ENCODE results near the gene CNTFR. TPM values are rescaled to one million over a fixed set of nuclear protein-coding genes. Genes with fewer than 3 reads are reported as not detected.

Gene CNTFR
- total RNA-seq, 1 experiment from 2014 or later: not detected

GRCh38 chr9:34507966-34508365, 81.6 kb downstream of the CNTFR start:
- DNase-seq (ENCODE audit: low spot score): no peak

DNA sequence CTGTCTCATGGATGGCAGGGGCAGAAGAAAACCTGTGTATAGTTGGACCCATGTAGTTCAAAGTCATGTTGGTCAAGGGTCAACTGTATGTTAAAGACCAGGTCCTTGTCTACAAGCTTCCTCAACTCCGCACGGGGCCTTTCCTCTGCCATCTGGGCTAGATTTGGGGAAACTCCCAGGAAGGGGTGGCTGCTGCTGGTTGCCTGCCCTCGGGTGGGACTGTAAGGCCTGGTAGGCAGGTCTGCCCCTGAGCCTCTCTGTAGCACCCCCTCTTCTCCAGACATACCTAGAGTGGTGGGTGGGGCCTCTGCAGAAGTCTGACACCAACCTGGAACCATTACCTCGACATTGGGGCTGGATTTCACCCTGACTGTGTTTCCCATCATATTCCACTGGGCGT, 82.0 kb downstream of the CNTFR start:
- DNase-seq (ENCODE audit: low spot score): no peak

DNA sequence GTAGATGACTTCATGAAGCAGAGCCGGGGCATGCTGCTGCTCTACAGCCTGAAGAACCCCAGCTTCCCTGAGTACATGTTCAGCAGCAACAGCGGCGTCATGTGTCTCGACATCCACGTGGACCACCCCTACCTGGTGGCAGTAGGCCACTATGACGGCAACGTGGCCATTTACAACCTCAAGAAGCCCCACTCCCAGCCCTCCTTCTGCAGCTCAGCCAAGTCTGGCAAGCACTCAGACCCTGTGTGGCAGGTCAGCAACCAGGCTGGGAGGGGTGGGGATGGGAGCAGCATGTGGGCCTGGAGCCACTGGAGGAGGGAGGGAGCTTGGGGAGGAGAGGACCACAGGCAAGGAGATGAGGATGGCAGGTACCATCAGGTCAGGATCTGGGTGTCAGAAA, 82.9 kb downstream of the CNTFR start:
- no peak for DNase-seq (ENCODE audit: low spot score)

GRCh38 chr9:34505370-34506120, 84.0 kb downstream of the CNTFR start:
- no peak for DNase-seq (ENCODE audit: low spot score)

DNA sequence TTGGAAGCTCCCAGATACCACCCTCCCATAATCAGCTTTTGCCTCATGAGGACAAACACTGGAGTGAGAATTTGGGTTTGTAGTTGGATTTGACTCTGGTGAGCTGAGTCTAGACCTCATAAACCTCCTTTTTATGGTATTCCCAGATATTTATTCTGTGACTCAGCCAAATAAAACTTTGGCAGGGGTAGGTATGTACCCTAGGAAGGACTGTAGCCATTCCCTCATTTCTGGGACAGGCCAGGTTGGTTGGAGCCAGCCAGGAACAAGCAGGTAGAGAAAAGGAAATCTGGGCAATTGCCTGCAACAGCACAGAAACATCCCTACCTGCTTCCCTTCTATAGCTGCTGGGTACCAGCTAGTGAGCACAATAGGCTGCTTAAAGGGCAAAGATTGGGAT, 86.1 kb downstream of the CNTFR start:
- DNase-seq (ENCODE audit: low spot score): no peak

DNA sequence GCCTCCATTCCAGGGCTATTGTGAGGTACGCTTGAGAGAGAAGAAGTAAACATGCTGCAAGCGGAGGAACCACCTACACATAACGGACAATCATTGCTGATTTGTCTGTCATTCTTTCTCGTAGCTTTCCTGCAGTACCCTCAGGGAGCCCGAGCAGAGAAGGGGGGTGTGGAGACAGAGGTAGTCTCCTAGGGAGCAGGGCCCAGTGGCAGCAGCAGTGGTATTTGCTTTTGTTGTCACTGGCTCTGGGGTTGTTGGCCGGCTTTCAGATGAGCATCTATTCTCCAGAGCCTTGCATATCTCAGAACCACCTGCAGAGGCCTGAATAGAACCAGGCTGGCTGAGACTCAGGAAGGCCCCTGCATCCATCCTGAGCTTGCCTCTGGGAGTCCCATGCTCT, 86.6 kb downstream of the CNTFR start:
- peak; percentile 40 for DNase-seq (ENCODE audit: low spot score)

GRCh38 chr9:34502471-34502870, 87.1 kb downstream of the CNTFR start:
- DNase-seq (ENCODE audit: low spot score): no peak

DNA sequence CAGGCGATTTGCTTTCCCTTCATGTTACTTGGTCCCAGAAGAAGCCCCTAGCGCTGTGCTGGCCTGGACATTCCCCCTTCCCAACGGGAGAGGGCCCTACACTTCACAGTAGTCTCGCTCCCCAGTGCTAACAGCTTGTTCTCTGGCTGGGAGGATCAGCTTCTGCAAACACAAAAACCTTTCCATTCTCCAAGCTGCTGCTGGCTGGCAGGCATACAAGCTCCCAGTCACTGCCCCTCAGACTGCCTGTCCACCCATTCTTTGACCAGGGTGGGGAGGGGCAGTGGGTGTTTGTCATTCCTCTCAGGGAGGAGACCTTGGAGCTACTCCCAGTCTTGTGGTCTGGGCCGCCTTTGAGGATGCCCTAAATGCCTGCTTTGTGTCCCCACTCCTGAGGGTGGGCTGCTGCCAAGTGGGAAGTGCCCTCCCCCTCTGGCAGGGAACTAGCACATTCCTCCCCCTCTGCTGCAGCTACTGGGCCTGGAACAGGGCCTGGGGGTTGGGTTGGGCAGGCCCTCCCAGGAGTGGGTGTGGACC, 87.6 kb downstream of the CNTFR start:
- DNase-seq (ENCODE audit: low spot score): peak; percentile 81

Other genes with a start within 250 kb of the CNTFR start
- 26.5 and 29.5 TPM in 2 replicates for gene MYORG, start 212.8 kb downstream of the CNTFR start, total RNA-seq (2014; rRNA removed; shearing (Covaris generic))
- gene FAM219A, start 131.2 kb downstream of the CNTFR start, total RNA-seq (2014; rRNA removed; shearing (Covaris generic)): 8.0 and 10.3 TPM in 2 replicates
- not detected in 2 replicates for gene DNAI1, start 130.9 kb downstream of the CNTFR start, total RNA-seq (2014; rRNA removed; shearing (Covaris generic))
- 0.94 and 1.4 TPM in 2 replicates for gene ENHO, start 66.7 kb downstream of the CNTFR start, total RNA-seq (2014; rRNA removed; shearing (Covaris generic))
- gene RPP25L, start 22.4 kb upstream of the CNTFR start, total RNA-seq (2014; rRNA removed; shearing (Covaris generic)): 48.7 and 67.6 TPM in 2 replicates
- gene DCTN3, start 30.8 kb upstream of the CNTFR start, total RNA-seq (2014; rRNA removed; shearing (Covaris generic)): 72.7 and 98.1 TPM in 2 replicates
- gene ARID3C, start 39.3 kb upstream of the CNTFR start, total RNA-seq (2014; rRNA removed; shearing (Covaris generic)): not detected in 2 replicates
- gene SIGMAR1, start 48.1 kb upstream of the CNTFR start, total RNA-seq (2014; rRNA removed; shearing (Covaris generic)): 239 and 269 TPM in 2 replicates
- 25.5 and 32.8 TPM in 2 replicates for gene GALT, start 57.0 kb upstream of the CNTFR start, total RNA-seq (2014; rRNA removed; shearing (Covaris generic))
- gene IL11RA, start 62.5 kb upstream of the CNTFR start, total RNA-seq (2014; rRNA removed; shearing (Covaris generic)): 1.7 and 4.7 TPM in 2 replicates
- gene CCL27, start 72.9 kb upstream of the CNTFR start, total RNA-seq (2014; rRNA removed; shearing (Covaris generic)): not detected in 2 replicates
- not detected in 2 replicates for gene CCL19, start 101.6 kb upstream of the CNTFR start, total RNA-seq (2014; rRNA removed; shearing (Covaris generic))
- gene CCL21, start 120.4 kb upstream of the CNTFR start, total RNA-seq (2014; rRNA removed; shearing (Covaris generic)): not detected in 2 replicates

Measured in HT-29 (cell line).